Smooth muscle cell (in vitro differentiated cells): ENCODE data around the gene NSUN4. TPM values are rescaled to one million over a fixed set of nuclear protein-coding genes. Genes with fewer than 3 reads are reported as not detected.
"Not testable (repeated sequence)": the region's sequence is repeated elsewhere in the genome, so short reads cannot be mapped to it uniquely, and the experiment has no call there.

Experiments
- DNase-seq: peaks from one replicate; lab custom pipeline; 2025; ENCODE audit not compliant: unreplicated experiment; lab: John Stamatoyannopoulos, UW
- H2AFZ ChIP-seq: fragments of 200-600 bp; sonication (generic); 2 replicates; pipeline ENCODE4 v1.6.0; 2016; ENCODE audit warnings: antibody characterized with exemption, low read depth, mild to moderate bottlenecking
- H3F3A ChIP-seq: fragments of 200-600 bp; sonication (generic); 2 replicates; pipeline ENCODE4 v1.6.0; 2017; ENCODE audit warnings: antibody characterized with exemption, low read depth
- H3K27ac ChIP-seq: fragments of 200-600 bp; sonication (generic); 2 replicates; pipeline ENCODE4 v1.5.1; 2016; ENCODE audit warnings: low read depth, mild to moderate bottlenecking
- H3K27me3 ChIP-seq: fragments of 200-600 bp; sonication (generic); 2 replicates; pipeline ENCODE4 v1.6.1; 2016; ENCODE audit warnings: low read depth, mild to moderate bottlenecking
- H3K36me3 ChIP-seq: fragments of 200-600 bp; sonication (generic); 2 replicates; pipeline ENCODE4 v1.5.1; 2016; ENCODE audit warnings: low read depth
- H3K4me1 ChIP-seq: fragments of 200-600 bp; sonication (generic); 2 replicates; pipeline ENCODE4 v1.5.1; 2016; ENCODE audit warnings: low read depth
- H3K4me2 ChIP-seq: fragments of 200-600 bp; sonication (generic); 2 replicates; pipeline ENCODE4 v1.6.0; 2016; ENCODE audit warnings: mild to moderate bottlenecking
- H3K4me3 ChIP-seq: fragments of 200-600 bp; sonication (generic); 2 replicates; pipeline ENCODE4 v1.5.1; 2016; ENCODE audit warnings: mild to moderate bottlenecking
- H3K79me2 ChIP-seq: fragments of 200-600 bp; sonication (generic); 2 replicates; pipeline ENCODE4 v1.6.0; 2016; ENCODE audit warnings: low read depth, mild to moderate bottlenecking
- H3K9ac ChIP-seq: fragments of 200-600 bp; sonication (generic); 2 replicates; pipeline ENCODE4 v1.6.0; 2016; ENCODE audit warnings: low read depth
- H3K9me3 ChIP-seq: fragments of 200-600 bp; sonication (generic); replicated peaks from 2 replicates; pipeline ENCODE4 v1.5.1; 2016; ENCODE audit warnings: low read depth
- H4K20me1 ChIP-seq: fragments of 200-600 bp; sonication (generic); 2 replicates; pipeline ENCODE4 v1.6.0; 2016; ENCODE audit warnings: low read depth
- CTCF ChIP-seq: fragments of 200-600 bp; sonication (generic); IDR thresholded peaks from 2 replicates; pipeline ENCODE4 v1.5.1; 2017; ENCODE audit warnings: borderline replicate concordance, mild to moderate bottlenecking, antibody characterized with exemption; ENCODE audit not compliant: insufficient read depth, poor library complexity, severe bottlenecking
- WGBS: methylation state at CpG from one replicate; pipeline ENCODE4 v1.1.7; 2016; ENCODE audit warnings: low lambda C conversion rate; 5-methylcytosine and 5-hydroxymethylcytosine counted together
- polyA plus RNA-seq: library from polyadenylated mRNA; unstranded; fragments of >200 nt; fragmentation: Nextera tagmentation; extraction: Ambion mirVana; gene quantifications from 2 replicates; pipeline ENCODE4 v1.2.1, GENCODE V29; 2016
- total RNA-seq: library from RNA; depleted of rRNA; stranded (reverse); fragments of >200 nt; gene quantifications from 2 replicates; pipeline ENCODE4 v1.2.3, GENCODE V29; 2014

The NSUN4 gene
- total and polyA plus RNA-seq, 2 experiments from 2014 or later: 10.8 to 14.1 TPM

- DNase-seq: no peak
- H3F3A ChIP-seq: peaks cover 4% of the 10 kb centered on the region
- H3K9ac ChIP-seq: no peak overlapping the region
- H3K27ac ChIP-seq: no peak overlapping the region
- H3K36me3 ChIP-seq: peaks cover 6% of the 10 kb centered on the region
- H3K4me3 ChIP-seq: no peak overlapping the region
- peaks cover 8% of the 10 kb centered on the region for H3K4me1 ChIP-seq
- no peaks in the 10 kb centered on the region for H3K79me2 ChIP-seq
- H3K4me2 ChIP-seq: no peak overlapping the region
- H4K20me1 ChIP-seq: peaks cover 3% of the 10 kb centered on the region
- WGBS: 93% methylated on average over 3 of the region's 3 CpGs
- H3K27me3 ChIP-seq: no peaks in the 10 kb centered on the region
- H2AFZ ChIP-seq: no peak overlapping the region
- TF ChIP-seq CTCF: no peak
- H3K9me3 ChIP-seq: no peaks in the 10 kb centered on the region
Observed at GRCh38 chr1:46344481-46344880, 3.9 kb downstream of the NSUN4 start.

GRCh38 chr1:46345281-46345680, 4.7 kb downstream of the NSUN4 start:
- Histone ChIP-seq H3K36me3 (peaks cover 6% of the 10 kb centered on the region), H3K4me2 (no peak overlapping the region), H3K9me3 (no peaks in the 10 kb centered on the region), H3F3A (peaks cover 1% of the 10 kb centered on the region), H2AFZ (no peak overlapping the region), H3K4me3 (no peak overlapping the region), H3K79me2 (no peaks in the 10 kb centered on the region), H3K27me3 (no peaks in the 10 kb centered on the region), H3K4me1 (peaks cover 4% of the 10 kb centered on the region), H3K9ac (no peak overlapping the region), H4K20me1 (peaks cover 3% of the 10 kb centered on the region), H3K27ac (no peak overlapping the region)
- DNase-seq: no peak
- TF ChIP-seq CTCF: no peak

- TF ChIP-seq CTCF: no peak
- Histone ChIP-seq H3K36me3 (peaks cover 16% of the 10 kb centered on the region), H3K4me2 (no peak overlapping the region), H3K9me3 (no peaks in the 10 kb centered on the region), H3K9ac (no peak overlapping the region), H3K27ac (no peak overlapping the region), H3K4me1 (no peaks in the 10 kb centered on the region), H2AFZ (no peak overlapping the region), H3F3A (no peaks in the 10 kb centered on the region), H3K79me2 (no peaks in the 10 kb centered on the region), H3K4me3 (no peak overlapping the region), H3K27me3 (no peaks in the 10 kb centered on the region), H4K20me1 (peaks cover 3% of the 10 kb centered on the region)
- no peak for DNase-seq
- WGBS: 83% methylated on average over 2 of the region's 2 CpGs
Observed at GRCh38 chr1:46352363-46352762, 11.8 kb downstream of the NSUN4 start.

- H3K4me2 ChIP-seq, H2AFZ ChIP-seq, DNase-seq, H3K27ac ChIP-seq, H3K4me1 ChIP-seq, H3K9ac ChIP-seq, H3K4me3 ChIP-seq, H3K79me2 ChIP-seq, H3K9me3 ChIP-seq, H3K27me3 ChIP-seq, H3F3A ChIP-seq, H4K20me1 ChIP-seq: not testable (repeated sequence)
- 98% methylated on average over 5 of the region's 5 CpGs for WGBS
- H3K36me3 ChIP-seq: peaks cover 16% of the 10 kb centered on the region
Observed at GRCh38 chr1:46355920-46356319, 15.3 kb downstream of the NSUN4 start.
